Astrocyte of the spinal cord (primary cell): ENCODE measurements around the gene MARCHF10.
A peak's percentile ranks its signal among the peaks of the same experiment; 100 is the strongest.
"Not testable (repeated sequence)": the region's sequence is repeated elsewhere in the genome, so short reads cannot be mapped to it uniquely, and the experiment has no call there.

ENCODE experiments used
- DNase-seq: peaks from one replicate; pipeline ENCODE4 v3.0.0; 2011; ENCODE audit warnings: low read depth, low spot score
- H3K4me3 ChIP-seq: 2 replicates; pipeline ENCODE4 v1.5.1; 2011; ENCODE audit warnings: low read depth, mild to moderate bottlenecking, low read length, moderate library complexity
- in situ Hi-C: cut with HindIII; loops from 2 replicates; pipeline ENCODE4 v1.10.0; 2017; ENCODE audit warnings: low sequenced_read_pairs
- TF ChIP-seq, protein P1 (sequence below): IDR thresholded peaks from 2 replicates; pipeline ENCODE4 v1.5.1; 2012; ENCODE audit warnings: low read depth, mild to moderate bottlenecking, low read length, inconsistent platforms

Gene MARCHF10

DNA sequence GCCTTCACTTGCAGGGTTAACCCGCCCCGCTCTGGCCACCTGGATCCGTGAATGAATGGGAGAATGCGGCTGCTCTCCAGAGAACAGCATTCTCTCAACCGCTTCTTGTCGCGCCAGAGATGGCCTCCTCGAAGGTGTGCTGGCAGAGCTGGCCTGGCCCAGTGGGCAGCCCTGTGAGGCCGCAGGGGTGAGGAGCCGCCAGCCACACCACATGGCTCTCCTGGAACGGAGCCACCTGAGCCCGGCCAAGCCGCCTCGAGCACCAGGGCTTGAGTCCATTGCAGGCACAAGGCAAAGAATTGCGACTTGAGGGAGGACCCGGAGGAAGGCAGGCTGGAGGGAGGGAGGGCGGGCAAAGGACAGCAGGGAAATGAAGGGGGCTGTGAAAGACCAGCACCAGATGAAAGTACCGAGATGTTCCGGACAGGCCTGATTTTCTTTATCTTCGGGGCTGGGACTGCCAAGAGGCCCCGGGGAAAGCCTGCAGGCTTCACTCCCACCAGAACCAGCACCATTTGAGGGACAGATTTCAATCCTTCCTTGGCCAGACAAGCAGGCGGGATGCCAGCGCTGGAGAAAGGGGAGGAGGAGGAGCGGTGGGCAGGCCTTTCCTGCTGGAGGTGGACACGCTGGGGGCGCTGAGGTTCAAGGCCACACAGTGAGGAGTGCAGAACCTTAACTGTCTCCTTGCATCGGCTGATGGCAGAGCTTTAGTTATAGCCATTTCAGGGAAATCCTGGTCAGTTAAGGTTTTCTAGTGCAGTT, 111.2 kb downstream of the MARCHF10 start:
- in situ Hi-C loops = no loop called here
- no peak overlapping the region for H3K4me3 ChIP-seq
- no peak for DNase-seq
- TF ChIP-seq, protein P1, sequence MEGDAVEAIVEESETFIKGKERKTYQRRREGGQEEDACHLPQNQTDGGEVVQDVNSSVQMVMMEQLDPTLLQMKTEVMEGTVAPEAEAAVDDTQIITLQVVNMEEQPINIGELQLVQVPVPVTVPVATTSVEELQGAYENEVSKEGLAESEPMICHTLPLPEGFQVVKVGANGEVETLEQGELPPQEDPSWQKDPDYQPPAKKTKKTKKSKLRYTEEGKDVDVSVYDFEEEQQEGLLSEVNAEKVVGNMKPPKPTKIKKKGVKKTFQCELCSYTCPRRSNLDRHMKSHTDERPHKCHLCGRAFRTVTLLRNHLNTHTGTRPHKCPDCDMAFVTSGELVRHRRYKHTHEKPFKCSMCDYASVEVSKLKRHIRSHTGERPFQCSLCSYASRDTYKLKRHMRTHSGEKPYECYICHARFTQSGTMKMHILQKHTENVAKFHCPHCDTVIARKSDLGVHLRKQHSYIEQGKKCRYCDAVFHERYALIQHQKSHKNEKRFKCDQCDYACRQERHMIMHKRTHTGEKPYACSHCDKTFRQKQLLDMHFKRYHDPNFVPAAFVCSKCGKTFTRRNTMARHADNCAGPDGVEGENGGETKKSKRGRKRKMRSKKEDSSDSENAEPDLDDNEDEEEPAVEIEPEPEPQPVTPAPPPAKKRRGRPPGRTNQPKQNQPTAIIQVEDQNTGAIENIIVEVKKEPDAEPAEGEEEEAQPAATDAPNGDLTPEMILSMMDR = no peak

DNA sequence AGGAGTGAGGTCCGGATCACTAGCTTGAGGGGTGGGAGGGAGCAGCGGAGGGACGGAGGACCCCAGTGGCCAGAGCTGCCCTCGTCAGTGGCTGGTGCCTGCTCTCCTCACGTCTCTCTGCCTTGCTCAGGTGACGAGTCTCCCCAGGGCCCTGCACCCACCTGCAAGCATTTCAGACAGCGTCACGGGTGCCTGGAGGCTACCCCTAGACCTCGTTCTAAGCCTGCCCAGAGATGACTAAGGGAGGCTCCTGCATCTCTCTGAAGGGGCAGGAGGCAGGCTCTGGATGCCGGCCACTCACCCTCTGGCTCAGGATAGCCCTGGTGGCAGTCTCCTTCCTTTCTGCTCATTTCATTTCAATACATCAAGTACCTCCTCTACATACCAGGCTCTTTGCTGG, 111.9 kb downstream of the MARCHF10 start:
- no peak for DNase-seq
- in situ Hi-C loops = no loop called here
- no peak overlapping the region for H3K4me3 ChIP-seq

DNA sequence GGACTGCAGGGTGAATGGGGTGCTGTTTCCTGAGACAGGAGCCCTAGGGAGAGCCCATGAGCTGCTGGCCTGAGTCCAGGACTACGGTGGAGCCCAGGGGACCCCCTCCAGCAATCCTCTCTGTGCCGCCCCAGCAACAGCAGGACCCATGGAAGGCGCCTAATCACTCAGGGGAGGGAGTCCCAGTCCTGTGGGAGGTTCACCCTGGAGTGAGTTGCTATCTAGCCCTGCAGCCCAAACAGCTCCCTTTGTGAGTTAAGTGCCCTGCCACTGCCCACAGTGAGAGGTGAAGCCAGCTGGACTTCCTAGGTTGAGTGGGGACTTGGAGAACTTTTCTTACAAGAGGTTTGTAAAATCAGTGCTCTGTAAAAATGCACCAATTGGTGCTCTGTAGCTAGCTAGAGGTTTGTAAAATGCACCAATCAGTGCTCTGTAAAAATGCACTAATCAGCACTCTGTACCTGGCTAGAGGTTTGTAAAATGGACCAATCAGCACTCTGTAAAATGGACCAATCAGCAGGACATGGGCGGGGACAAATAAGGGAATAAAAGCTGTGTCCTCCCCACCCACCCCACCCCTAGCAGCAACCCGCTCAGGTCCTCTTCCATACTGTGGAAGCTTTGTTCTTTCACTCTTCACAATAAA, 112.9 kb downstream of the MARCHF10 start:
- in situ Hi-C loops = not testable (repeated sequence)

More for the DNA sequence above, 111.9 kb downstream of the MARCHF10 start:
- TF ChIP-seq, protein P1 = no peak

DNA sequence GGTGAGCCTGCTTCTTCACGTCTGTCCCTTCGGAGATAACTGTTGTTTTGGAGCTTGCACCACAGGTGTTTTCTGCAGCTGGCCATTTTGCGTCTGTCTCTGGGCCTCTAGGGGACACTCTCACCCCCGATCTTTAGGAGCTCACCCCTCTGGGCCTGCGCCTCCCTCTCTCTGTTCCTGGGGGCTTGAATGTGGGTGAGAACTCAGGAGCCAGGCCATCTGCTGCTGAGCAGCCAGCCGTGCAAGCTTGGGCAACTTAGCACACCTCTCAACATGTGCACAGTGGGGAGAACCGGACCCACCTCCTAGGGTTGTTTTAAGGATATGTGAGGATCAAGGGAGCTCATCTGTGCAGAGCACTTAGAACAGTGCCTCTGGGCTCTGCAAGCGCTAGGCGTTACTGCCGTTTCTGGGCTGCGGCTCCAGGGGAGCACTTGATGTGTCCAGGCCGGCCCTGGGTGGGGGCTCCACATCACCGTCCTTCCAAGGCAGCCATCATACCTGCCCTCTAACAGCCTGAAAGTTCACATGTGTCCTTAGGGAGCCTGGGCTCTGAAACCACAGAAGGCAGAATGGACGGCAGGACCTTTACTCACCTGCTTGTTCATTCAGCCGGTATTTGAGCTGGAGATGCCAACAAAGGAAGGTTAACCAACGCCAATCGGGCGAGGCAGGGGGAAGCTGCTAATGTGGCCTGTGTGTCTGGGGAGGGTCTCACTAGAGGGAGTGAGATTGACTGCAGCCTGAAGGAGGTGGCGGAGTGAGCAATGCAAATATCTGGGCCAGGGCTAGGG, 114.3 kb downstream of the MARCHF10 start:
- TF ChIP-seq, protein P1 = no peak
- no peak for DNase-seq
- in situ Hi-C loops = no loop called here
- H3K4me3 ChIP-seq = no peak overlapping the region

More for the DNA sequence above, 112.9 kb downstream of the MARCHF10 start:
- not testable (repeated sequence) for DNase-seq, H3K4me3 ChIP-seq

DNA sequence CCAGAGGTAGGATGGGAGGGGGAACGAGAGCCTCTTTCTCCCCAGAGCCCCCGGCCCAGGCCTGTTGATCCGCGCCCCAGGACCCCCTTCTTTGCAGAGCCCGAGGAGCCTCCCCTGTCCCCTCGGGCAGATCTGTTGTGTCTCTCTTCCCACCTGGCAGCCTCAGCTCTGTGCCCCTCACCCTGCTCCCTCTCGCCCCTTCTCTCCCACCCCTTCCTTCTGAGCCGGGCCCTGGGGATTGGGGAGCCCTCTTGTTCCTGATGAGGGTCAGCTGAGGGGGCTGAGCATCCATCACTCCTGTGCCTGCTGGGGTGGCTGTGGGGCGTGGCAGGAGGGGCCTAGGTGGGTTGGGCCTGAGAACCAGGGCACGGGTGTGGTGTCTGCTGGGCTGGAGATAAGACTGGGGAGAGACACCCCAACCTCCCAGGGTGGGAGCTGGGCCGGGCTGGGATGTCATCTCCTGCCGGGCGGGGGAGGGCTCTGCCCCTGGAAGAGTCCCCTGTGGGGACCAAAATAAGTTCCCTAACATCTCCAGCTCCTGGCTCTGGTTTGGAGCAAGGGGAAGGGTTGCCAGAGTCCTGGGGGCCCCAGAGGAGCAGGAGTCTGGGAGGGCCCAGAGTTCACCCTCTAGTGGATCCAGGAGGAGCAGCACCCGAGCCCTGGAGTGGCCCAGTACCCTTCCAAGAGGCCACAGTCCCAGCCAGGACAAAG, 115.2 kb downstream of the MARCHF10 start:
- TF ChIP-seq, protein P1 = peak; percentile 66

DNA sequence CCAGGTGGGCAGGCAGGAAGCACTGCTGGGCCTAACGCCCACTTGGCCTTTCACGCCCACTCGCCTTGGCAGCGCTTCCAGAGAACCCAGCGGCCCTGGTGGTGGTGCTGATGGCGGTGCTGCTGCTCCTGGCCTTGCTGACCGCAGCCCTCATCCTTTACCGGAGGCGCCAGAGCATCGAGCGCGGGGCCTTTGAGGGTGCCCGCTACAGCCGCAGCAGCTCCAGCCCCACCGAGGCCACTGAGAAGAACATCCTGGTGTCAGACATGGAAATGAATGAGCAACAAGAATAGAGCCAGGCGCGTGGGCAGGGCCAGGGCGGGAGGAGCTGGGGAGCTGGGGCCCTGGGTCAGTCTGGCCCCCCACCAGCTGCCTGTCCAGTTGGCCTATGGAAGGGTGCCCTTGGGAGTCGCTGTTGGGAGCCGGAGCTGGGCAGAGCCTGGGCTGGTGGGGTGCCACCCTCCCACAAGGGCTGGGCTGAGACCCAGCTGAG, 115.9 kb downstream of the MARCHF10 start:
- TF ChIP-seq, protein P1 = no peak
- in situ Hi-C loops = no loop called here
- no peak for DNase-seq
- H3K4me3 ChIP-seq = no peak overlapping the region

More for the DNA sequence above, 115.2 kb downstream of the MARCHF10 start:
- in situ Hi-C loops = no loop called here
- no peak for DNase-seq
- no peak overlapping the region for H3K4me3 ChIP-seq

DNA sequence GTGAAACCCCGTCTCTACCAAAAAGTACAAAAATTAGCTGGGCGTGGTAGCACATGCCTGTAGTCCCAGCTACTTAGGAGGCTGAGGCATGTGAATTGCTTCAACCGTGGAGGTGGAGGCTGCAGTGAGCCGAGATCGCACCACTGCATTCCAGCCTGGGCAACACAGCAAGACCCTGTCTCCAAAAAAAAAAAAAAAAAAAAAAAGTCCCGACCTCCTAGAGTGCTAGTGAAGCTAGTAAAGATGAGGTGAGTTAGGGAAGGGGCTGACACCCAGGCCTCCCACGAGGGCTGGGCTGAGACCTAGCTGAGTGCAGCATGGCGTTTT, 116.6 kb downstream of the MARCHF10 start:
- H3K4me3 ChIP-seq, in situ Hi-C loops, DNase-seq: not testable (repeated sequence)
